GM12872 (cell line): ENCODE data around the gene INTS11.

Source experiments
- TF ChIP-seq, protein P1 (sequence below): IDR thresholded peaks from 3 replicates; pipeline ENCODE4 v1.5.1; 2011; ENCODE audit warnings: low read depth, mild to moderate bottlenecking, low read length, moderate library complexity; ENCODE audit not compliant: insufficient read depth

Gene INTS11

DNA sequence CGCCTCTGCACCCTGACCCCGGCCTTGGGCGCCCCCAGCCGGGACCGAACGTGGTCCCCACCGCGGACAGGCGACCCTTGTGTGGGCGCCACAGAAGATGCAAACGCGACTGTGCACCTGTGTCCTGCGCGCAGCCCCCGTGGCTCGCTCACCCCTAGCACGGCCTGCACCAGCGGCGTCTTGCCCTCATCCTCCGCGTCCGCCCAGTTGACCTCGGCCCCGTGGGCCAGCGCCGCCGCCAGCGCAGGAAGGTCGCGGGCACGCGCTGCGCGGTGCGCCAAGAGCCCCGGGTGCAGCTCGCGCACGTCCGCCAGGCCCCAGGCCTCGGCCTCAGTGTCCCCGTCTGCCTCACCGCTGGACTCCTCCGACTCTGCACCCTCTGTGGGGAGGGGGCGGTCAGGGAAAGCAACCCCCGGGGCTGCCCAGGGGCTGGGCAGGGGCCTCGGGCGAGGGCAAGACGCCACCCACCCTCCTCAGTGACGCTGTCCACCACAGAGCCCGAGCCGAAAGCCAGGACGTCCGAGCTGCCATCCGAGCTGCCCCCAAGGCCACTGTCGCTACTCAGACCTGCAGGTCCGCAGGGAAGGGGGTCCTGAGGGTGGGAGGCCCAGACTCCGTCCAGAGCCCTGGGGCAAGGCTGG, 30.1 kb downstream of the INTS11 start:
- TF ChIP-seq, protein P1, sequence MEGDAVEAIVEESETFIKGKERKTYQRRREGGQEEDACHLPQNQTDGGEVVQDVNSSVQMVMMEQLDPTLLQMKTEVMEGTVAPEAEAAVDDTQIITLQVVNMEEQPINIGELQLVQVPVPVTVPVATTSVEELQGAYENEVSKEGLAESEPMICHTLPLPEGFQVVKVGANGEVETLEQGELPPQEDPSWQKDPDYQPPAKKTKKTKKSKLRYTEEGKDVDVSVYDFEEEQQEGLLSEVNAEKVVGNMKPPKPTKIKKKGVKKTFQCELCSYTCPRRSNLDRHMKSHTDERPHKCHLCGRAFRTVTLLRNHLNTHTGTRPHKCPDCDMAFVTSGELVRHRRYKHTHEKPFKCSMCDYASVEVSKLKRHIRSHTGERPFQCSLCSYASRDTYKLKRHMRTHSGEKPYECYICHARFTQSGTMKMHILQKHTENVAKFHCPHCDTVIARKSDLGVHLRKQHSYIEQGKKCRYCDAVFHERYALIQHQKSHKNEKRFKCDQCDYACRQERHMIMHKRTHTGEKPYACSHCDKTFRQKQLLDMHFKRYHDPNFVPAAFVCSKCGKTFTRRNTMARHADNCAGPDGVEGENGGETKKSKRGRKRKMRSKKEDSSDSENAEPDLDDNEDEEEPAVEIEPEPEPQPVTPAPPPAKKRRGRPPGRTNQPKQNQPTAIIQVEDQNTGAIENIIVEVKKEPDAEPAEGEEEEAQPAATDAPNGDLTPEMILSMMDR: no peak

GRCh38 chr1:1293263-1294249, 30.9 kb downstream of the INTS11 start:
- TF ChIP-seq, protein P1: no peak

DNA sequence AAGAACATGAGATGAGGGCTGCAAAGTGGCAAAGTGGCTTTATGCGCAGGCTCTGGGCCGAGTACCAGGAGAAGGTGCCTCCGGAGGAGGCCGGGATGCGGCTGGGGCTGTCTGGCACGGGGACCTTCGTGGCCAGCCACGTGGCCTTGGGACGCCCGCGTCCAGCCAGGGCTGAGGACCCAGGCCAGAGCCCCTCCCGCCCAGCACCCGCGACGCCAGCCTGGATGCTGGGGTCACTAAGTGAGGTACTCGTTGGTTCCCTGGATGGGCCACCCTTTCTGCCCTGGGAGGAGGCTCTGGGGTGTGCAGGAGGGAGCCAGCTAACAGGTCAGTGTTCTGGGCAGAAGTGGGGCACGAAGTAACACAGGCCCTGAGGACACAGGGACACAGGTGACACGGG, 31.6 kb downstream of the INTS11 start:
- TF ChIP-seq, protein P1: no peak

DNA sequence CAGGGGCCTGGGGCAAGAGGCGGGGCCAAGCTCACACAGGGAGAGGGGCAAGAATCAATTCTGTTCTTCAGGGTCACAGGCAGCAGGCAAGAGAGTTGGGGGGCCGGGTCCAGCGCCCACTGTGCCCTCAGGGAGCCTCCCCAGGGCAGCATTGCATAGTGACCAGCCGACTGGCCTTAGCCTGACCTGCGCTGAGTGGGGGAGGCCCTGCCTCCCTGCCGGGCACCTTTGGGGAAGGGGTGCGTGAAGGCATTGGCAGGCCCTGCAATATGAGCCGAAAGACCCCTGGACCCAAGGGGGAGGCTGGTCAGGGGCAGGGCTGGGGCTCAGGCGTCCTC, 32.0 kb downstream of the INTS11 start:
- TF ChIP-seq, protein P1: no peak

GRCh38 chr1:1291548-1292441, 32.7 kb downstream of the INTS11 start:
- TF ChIP-seq, protein P1: peak; percentile 77

DNA sequence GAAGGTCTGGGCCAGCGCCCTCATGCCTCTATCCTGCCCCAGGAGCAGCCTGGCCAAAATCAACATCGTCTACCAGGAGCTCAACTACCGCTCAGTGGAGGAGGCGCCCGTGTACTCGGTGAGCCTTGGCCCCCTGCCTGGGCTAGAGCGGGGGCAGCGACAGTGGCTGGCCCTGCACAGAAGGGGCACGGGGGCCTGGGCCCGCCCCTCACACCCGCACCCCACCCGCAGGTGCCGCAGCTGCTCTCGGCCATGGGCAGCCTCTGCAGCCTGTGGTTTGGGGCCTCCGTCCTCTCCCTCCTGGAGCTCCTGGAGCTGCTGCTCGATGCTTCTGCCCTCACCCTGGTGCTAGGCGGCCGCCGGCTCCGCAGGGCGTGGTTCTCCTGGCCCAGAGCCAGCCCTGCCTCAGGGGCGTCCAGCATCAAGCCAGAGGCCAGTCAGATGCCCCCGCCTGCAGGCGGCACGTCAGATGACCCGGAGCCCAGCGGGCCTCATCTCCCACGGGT, 33.4 kb downstream of the INTS11 start:
- TF ChIP-seq, protein P1: no peak
